DOHH2 (cell line): Measurements from ENCODE around the gene CYB5D1.

Experiments used
- EZH2phosphoT487 ChIP-seq: fragments of 200-600 bp; sonication (generic); IDR thresholded peaks from 2 replicates; pipeline ENCODE4 v1.6.1; 2017; ENCODE audit warnings: borderline replicate concordance, mild to moderate bottlenecking, antibody characterized with exemption, low read length, moderate library complexity, mixed read lengths
- TF ChIP-seq, protein P1 (sequence below): fragments of 200-600 bp; sonication (generic); IDR thresholded peaks from one replicate; pipeline ENCODE4 v1.5.1; 2014; ENCODE audit warnings: antibody characterized with exemption, mild to moderate bottlenecking, low read depth, low read length; ENCODE audit not compliant: poor library complexity, severe bottlenecking

DNA sequence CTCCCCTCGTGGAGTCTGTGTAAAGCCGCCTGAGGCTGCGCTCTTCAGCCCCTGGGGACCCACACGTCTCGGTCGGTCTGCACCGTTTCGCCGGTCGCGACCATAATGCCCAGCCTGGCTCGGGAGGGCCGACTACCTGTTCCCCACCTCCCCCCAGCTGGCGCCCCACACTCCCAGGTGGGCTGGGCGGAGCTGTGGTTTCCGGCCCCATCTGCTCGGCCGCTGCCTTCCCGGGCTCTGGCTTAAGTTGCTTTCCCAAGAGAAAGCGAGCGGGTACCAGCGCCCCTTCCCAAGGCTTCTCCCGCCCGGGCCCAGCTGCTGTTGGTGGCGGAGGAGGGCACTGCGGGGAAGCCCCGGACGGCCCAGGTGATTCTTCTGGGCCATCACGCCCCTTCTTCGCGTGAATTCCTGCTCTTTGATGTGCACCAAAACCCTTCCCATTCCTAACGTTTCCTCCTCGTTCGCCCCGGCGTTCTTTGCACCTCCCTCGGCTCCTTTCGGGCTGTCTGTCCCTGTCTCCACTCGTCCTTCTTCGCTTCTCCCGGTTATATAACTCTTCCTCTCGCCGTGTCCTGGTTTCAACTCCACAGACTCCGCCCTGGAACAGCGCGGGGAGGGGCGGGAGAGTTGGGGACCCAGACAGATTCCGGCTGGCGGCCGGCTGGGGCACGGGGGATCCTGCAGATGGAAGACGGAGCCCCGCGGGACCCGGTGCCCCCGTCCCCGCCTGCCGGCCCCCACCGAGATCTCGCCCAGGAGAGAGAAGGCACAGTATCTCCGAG is 21.8 kb upstream of the CYB5D1 start:
- TF ChIP-seq, protein P1, sequence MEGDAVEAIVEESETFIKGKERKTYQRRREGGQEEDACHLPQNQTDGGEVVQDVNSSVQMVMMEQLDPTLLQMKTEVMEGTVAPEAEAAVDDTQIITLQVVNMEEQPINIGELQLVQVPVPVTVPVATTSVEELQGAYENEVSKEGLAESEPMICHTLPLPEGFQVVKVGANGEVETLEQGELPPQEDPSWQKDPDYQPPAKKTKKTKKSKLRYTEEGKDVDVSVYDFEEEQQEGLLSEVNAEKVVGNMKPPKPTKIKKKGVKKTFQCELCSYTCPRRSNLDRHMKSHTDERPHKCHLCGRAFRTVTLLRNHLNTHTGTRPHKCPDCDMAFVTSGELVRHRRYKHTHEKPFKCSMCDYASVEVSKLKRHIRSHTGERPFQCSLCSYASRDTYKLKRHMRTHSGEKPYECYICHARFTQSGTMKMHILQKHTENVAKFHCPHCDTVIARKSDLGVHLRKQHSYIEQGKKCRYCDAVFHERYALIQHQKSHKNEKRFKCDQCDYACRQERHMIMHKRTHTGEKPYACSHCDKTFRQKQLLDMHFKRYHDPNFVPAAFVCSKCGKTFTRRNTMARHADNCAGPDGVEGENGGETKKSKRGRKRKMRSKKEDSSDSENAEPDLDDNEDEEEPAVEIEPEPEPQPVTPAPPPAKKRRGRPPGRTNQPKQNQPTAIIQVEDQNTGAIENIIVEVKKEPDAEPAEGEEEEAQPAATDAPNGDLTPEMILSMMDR, result no peak
- TF ChIP-seq EZH2phosphoT487, result no peak
